Measurements from ENCODE around the gene IGFL2. TPM values are rescaled to one million over a fixed set of nuclear protein-coding genes. Genes with fewer than 3 reads are reported as not detected.

IGFL2 gene
- total and polyA plus RNA-seq, 2 donors from 2014 or later = not detected

DNA sequence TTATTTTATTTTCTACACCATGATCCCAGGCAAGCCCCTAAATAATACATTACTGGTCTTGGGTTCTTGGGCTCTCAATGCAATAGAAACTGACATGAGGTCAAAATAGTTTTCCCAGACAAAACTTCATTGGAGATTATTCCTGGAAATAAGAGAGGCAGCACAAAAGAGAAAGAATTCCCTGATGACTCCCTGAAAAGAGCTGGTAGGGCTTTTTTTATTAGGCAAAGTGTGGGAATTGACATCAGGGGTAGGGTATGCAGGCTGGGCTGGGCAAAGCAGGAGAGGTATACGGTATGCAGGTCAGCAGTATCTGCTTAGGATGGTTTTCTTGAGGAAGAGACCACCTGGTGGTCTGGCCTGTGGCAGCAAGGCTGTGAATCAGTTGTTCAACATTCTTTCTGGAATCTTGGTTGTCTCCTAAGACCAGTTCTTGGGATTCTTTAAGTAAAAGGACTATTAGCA, 14.2 kb upstream of the IGFL2 start:
- DNase-seq (no peak), FAIRE-seq (no peak)
- TF ChIP-seq, protein P1, sequence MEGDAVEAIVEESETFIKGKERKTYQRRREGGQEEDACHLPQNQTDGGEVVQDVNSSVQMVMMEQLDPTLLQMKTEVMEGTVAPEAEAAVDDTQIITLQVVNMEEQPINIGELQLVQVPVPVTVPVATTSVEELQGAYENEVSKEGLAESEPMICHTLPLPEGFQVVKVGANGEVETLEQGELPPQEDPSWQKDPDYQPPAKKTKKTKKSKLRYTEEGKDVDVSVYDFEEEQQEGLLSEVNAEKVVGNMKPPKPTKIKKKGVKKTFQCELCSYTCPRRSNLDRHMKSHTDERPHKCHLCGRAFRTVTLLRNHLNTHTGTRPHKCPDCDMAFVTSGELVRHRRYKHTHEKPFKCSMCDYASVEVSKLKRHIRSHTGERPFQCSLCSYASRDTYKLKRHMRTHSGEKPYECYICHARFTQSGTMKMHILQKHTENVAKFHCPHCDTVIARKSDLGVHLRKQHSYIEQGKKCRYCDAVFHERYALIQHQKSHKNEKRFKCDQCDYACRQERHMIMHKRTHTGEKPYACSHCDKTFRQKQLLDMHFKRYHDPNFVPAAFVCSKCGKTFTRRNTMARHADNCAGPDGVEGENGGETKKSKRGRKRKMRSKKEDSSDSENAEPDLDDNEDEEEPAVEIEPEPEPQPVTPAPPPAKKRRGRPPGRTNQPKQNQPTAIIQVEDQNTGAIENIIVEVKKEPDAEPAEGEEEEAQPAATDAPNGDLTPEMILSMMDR (IDR thresholded peaks at IDR 0.05; ENCODE audit: borderline replicate concordance, extremely low read depth, insufficient read depth) = no peak
- no peaks in the 10 kb centered on the region for H3K27me3 ChIP-seq (ENCODE audit: control insufficient read depth, insufficient read depth, low read length)
- no peaks in the 10 kb centered on the region for H3K9me3 ChIP-seq (ENCODE audit: control insufficient read depth in 2 of 3, insufficient read depth in 1 of 3, low read length in 3 of 3)
- H3K9ac ChIP-seq (ENCODE audit: low read length in 3 of 3) = no peak overlapping the region
- no peaks in the 10 kb centered on the region for H3K36me3 ChIP-seq (ENCODE audit: control insufficient read depth in 2 of 3, insufficient read depth in 3 of 3, low read length in 3 of 3)
- H3K4me3 ChIP-seq (ENCODE audit: low read length in 3 of 3) = no peak overlapping the region
- intact Hi-C loops (cut with DNase I) = no loop called here
- H3K27ac ChIP-seq (ENCODE audit: low read depth in 2 of 2, low read length in 2 of 2) = peak overlapping the region in 1 of 2 donors; percentile 47
- peaks cover 0 to 6% (median 0%) of the 10 kb centered on the region in 3 donors for H3K4me1 ChIP-seq (ENCODE audit: control insufficient read depth in 2 of 3, insufficient read depth in 2 of 3, low read depth in 1 of 3, low read length in 3 of 3)

DNA sequence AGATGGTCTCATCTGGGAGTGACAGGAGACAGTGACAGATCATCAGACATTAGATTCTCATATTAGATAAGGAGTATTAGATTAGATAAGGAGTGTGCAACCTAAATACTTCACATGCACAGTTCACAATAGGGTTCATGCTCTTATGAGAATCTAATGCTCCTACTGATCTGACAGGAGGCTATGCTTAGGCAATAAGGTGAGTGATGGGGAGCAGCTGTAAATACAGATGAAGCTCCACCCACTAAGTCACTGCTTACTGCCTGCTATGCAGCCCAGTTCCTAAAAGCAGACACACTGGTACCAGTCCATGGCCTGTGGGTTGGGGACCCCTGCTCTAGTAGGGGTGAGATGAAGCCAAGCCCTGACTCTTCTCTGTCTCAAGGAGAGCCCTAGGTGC, 13.5 kb upstream of the IGFL2 start:
- no peaks in the 10 kb centered on the region for H3K9me3 ChIP-seq (ENCODE audit: control insufficient read depth in 2 of 3, insufficient read depth in 1 of 3, low read length in 3 of 3)
- no peak for FAIRE-seq
- H3K36me3 ChIP-seq (ENCODE audit: control insufficient read depth in 2 of 3, insufficient read depth in 3 of 3, low read length in 3 of 3) = no peaks in the 10 kb centered on the region
- H3K9ac ChIP-seq (ENCODE audit: low read length in 3 of 3) = no peak overlapping the region
- intact Hi-C loops (cut with DNase I) = no loop called here
- no peak overlapping the region for H3K27ac ChIP-seq (ENCODE audit: low read depth in 2 of 2, low read length in 2 of 2)
- TF ChIP-seq, protein P1 (IDR thresholded peaks at IDR 0.05; ENCODE audit: borderline replicate concordance, extremely low read depth, insufficient read depth) = no peak
- peaks cover 0 to 6% (median 0%) of the 10 kb centered on the region in 3 donors for H3K4me1 ChIP-seq (ENCODE audit: control insufficient read depth in 2 of 3, insufficient read depth in 2 of 3, low read depth in 1 of 3, low read length in 3 of 3)
- no peaks in the 10 kb centered on the region for H3K27me3 ChIP-seq (ENCODE audit: control insufficient read depth, insufficient read depth, low read length)
- DNase-seq = no peak
- H3K4me3 ChIP-seq (ENCODE audit: low read length in 3 of 3) = no peak overlapping the region

DNA sequence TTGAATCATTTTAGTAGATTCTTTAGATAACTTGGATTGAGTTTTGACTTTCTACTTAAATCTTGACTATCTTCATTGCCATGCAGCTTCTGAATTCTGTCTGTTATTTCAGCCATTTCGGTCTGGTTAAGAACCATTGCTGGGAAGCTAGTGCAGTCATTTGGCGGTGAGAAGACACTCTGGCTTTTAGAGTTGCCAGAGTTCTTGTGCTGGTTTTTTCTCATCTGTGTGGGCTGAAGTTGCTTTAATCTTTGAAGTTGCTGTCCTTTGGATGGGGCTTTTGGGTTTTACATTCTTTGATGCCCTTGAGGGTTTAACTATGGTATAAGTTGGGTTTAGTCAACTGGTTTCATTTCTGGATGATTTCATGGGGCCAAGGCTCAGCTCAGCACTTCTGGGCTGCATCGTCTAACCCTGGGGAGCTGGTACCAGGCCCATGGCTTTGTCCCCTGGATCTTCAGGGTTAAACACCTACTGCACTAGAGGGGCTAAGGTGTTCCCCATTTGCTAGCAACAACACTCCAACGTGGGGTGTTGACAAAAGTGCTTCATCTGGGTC, 10.0 kb upstream of the IGFL2 start:
- Histone ChIP-seq H3K27ac (ENCODE audit: low read depth in 2 of 2, low read length in 2 of 2) (no peak overlapping the region), H3K27me3 (ENCODE audit: control insufficient read depth, insufficient read depth, low read length) (no peaks in the 10 kb centered on the region), H3K4me3 (ENCODE audit: low read length in 3 of 3) (no peak overlapping the region), H3K4me1 (ENCODE audit: control insufficient read depth in 2 of 3, insufficient read depth in 2 of 3, low read depth in 1 of 3, low read length in 3 of 3) (peaks cover 0 to 6% (median 0%) of the 10 kb centered on the region in 3 donors), H3K36me3 (ENCODE audit: control insufficient read depth in 2 of 3, insufficient read depth in 3 of 3, low read length in 3 of 3) (no peaks in the 10 kb centered on the region), H3K9ac (ENCODE audit: low read length in 3 of 3) (no peak overlapping the region), H3K9me3 (ENCODE audit: control insufficient read depth in 2 of 3, insufficient read depth in 1 of 3, low read length in 3 of 3) (no peaks in the 10 kb centered on the region)
- FAIRE-seq (no peak), DNase-seq (no peak)
- TF ChIP-seq, protein P1 (IDR thresholded peaks at IDR 0.05; ENCODE audit: borderline replicate concordance, extremely low read depth, insufficient read depth) = no peak
- intact Hi-C loops (cut with DNase I) = no loop called here

DNA sequence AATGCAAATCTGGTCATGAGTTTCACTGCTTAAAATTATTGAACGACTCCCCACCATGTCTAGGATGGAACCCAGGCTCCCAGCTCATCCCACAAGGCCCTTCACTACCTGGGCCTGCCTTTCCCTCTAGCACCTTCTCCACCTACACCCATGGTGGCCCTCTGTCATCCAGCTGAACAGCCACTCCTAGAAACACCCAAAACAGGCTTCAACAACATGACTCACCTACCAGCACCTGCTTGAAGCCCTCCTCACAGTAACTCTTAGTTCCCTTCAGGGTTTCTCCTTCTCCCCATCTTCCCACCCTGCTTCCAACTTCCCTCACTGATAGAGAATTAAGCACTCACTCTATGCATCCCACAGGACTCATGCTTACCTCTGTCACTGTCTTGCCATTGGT, 6.6 kb upstream of the IGFL2 start:
- H3K9ac ChIP-seq (ENCODE audit: low read length in 3 of 3) = no peak overlapping the region
- no peak overlapping the region for H3K27ac ChIP-seq (ENCODE audit: low read depth in 2 of 2, low read length in 2 of 2)
- H3K4me3 ChIP-seq (ENCODE audit: low read length in 3 of 3) = no peak overlapping the region
- H3K4me1 ChIP-seq (ENCODE audit: control insufficient read depth in 2 of 3, insufficient read depth in 2 of 3, low read depth in 1 of 3, low read length in 3 of 3) = no peaks in the 10 kb centered on the region
- no peaks in the 10 kb centered on the region for H3K27me3 ChIP-seq (ENCODE audit: control insufficient read depth, insufficient read depth, low read length)
- DNase-seq (no peak), FAIRE-seq (no peak)
- TF ChIP-seq, protein P1 (IDR thresholded peaks at IDR 0.05; ENCODE audit: borderline replicate concordance, extremely low read depth, insufficient read depth) = no peak
- no peaks in the 10 kb centered on the region for H3K36me3 ChIP-seq (ENCODE audit: control insufficient read depth in 2 of 3, insufficient read depth in 3 of 3, low read length in 3 of 3)
- no peaks in the 10 kb centered on the region for H3K9me3 ChIP-seq (ENCODE audit: control insufficient read depth in 2 of 3, insufficient read depth in 1 of 3, low read length in 3 of 3)
- intact Hi-C loops (cut with DNase I) = no loop called here

Data from kidney (tissue), 14 donors.